NCI-H748 (cell line): ENCODE measurements around the gene ADPRH.
"Not testable (repeated sequence)": the region's sequence is repeated elsewhere in the genome, so short reads cannot be mapped to it uniquely, and the experiment has no call there.

Experiments
- DNase-seq: peaks from one replicate; lab custom pipeline; 2025; ENCODE audit not compliant: unreplicated experiment; lab: John Stamatoyannopoulos, UW

The ADPRH gene

GRCh38 chr3:119579366-119580066 lies at the start of gene ADPRH:
ADPRH (plus strand) TSS chr3:119579492; CDS start chr3:119582170, 2,678 bp downstream.
- peak; percentile 70 for DNase-seq

- no peak for DNase-seq
These were observed 49.4 kb upstream of the ADPRH start for GRCh38 chr3:119529883-119530282.

GRCh38 chr3:119530456-119530855 lies 48.8 kb upstream of the ADPRH start:
- no peak for DNase-seq

- no peak for DNase-seq
These were observed 48.1 kb upstream of the ADPRH start for GRCh38 chr3:119531151-119531550.

- no peak for DNase-seq
These were observed 45.0 kb upstream of the ADPRH start for GRCh38 chr3:119534296-119534695.

GRCh38 chr3:119536757-119537156 lies 42.5 kb upstream of the ADPRH start:
- peak; percentile 46 for DNase-seq

- DNase-seq = no peak
These were observed 40.5 kb upstream of the ADPRH start for GRCh38 chr3:119538772-119539171.

- DNase-seq = no peak
These were observed 37.7 kb upstream of the ADPRH start for GRCh38 chr3:119541547-119541946.

GRCh38 chr3:119542168-119542767 lies 37.0 kb upstream of the ADPRH start:
- DNase-seq = no peak

- no peak for DNase-seq
These were observed 36.1 kb upstream of the ADPRH start for GRCh38 chr3:119543147-119543546.

- no peak for DNase-seq
These were observed 32.1 kb upstream of the ADPRH start for GRCh38 chr3:119547227-119547626.

GRCh38 chr3:119548341-119548740 lies 31.0 kb upstream of the ADPRH start:
- no peak for DNase-seq

GRCh38 chr3:119550192-119550910 lies 28.9 kb upstream of the ADPRH start:
- DNase-seq = no peak

GRCh38 chr3:119551598-119551997 lies 27.7 kb upstream of the ADPRH start:
- no peak for DNase-seq

- not testable (repeated sequence) for DNase-seq
These were observed 26.4 kb upstream of the ADPRH start for GRCh38 chr3:119552928-119553327.

GRCh38 chr3:119553823-119554415 lies 25.4 kb upstream of the ADPRH start:
- DNase-seq = no peak

GRCh38 chr3:119555309-119555735 lies 24.0 kb upstream of the ADPRH start:
- DNase-seq = no peak

GRCh38 chr3:119555929-119556328 lies 23.4 kb upstream of the ADPRH start:
- DNase-seq = no peak

- DNase-seq = no peak
These were observed 22.0 kb upstream of the ADPRH start for GRCh38 chr3:119557192-119557876.

- no peak for DNase-seq
These were observed 21.4 kb upstream of the ADPRH start for GRCh38 chr3:119557877-119558269.
